NCI-H1105 treated with DMSO at 0.1 percent for 48 hours (cell line): ENCODE results near the gene NR2F2.

Source experiments
- DNase-seq: peaks from one replicate; lab custom pipeline; 2025; lab: John Stamatoyannopoulos, UW

NR2F2 gene

DNA sequence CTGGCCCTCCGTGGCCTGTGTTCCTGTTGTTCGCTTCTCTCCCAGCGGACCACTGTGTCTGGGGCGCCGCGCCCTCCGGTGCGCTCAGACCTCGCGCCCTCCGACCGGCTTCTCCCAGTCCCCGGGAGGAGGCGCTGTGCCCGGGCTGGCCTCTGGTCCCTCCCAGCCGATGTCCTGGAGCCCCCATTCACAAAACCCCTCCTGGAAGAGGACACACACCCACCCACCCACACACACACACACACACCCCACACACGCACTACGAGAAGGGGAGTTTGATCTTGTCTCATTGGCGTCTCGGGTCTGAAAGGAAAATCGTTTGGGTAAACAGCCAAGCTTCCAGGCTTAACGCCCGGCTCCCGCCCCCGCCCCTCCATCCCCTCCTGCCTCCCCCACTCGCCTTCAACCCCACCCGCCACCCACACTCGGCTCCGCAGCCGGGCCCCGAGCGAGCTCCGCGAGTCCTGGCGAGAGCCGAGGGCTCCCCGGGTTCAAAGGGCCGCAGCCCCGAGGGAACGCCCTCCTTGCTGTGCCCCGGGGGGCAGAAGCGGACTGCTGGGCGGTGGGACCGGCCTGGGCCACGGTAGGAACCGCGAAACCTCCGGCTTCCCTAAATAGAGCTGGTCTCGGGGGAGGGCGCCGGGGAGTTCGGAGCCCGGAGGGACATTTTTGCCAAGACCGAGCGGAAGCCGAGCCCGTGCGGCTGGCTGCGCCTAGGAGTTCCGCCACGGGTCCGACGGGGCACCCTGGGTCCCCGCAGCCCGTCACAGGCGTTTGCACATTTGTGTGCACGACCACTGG is 23.6 kb downstream of the NR2F2 start:
- DNase-seq, result no peak

DNA sequence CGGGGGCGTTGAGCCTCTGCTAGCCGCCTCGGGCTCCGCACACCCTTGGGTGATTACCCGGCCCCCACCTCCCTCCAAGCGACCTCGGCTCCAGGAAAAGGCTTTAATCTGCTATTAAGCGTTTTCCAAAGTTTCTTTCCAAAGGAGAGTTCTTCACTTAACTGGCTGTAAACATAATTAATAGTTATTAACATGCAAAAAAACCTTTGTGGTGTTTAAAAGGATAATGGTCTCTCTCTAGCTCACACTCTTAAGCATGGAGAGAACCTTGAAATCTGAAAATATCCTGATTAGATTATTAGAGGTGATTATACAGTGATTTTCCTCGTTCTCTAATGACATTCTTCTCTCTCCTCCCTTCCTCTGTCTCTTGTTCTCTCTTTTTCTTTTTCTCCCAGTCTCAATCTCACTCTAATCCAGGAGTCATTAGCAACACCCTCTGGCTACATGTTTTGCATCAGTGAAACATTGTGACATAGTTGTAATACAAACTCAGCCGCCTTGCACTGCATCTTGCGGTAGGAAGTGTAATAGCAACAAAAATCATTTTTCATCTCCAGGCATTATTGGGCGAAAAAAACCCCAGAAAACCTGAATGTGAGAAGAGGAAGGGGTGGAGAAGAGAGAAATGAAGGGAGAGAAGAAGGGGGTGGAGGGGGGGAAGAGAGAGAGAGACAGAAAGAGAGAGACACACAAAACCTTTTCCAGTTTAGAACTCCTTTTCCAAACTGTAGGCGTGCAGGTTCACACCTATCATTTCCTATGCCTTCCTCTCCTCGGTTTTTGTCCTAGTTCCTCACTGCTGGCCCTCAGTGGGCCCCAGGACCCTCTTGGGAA is 24.4 kb downstream of the NR2F2 start:
- no peak for DNase-seq

DNA sequence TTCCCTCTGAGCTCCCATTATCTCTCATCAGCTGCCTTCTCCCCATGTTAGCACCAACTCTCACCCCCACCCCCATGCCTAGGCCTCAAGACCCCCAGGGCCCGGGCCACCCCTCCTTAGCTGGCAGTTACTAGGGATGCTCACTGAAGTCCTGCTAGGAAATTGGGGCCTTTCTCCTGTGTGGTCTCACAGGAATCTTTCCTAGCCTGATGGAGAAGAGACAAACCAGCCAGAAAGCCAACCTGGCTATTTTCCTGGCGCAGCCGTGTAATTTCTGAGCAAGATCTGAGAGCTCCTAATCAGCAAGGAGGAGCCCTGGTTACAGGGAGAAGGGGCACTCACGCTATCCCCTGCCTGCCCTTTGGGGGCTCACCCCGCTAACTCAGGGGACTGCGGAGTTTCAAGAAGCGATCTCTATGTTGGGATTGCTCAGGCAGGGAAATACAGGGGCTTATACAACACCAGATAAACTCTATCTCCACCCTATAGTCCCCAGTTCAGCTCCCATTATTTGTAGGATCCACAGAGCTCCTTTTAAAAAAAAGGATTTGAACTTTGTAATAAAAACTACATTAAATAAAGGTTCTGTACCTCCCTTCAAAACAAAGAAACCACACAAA is 25.2 kb downstream of the NR2F2 start:
- no peak for DNase-seq

DNA sequence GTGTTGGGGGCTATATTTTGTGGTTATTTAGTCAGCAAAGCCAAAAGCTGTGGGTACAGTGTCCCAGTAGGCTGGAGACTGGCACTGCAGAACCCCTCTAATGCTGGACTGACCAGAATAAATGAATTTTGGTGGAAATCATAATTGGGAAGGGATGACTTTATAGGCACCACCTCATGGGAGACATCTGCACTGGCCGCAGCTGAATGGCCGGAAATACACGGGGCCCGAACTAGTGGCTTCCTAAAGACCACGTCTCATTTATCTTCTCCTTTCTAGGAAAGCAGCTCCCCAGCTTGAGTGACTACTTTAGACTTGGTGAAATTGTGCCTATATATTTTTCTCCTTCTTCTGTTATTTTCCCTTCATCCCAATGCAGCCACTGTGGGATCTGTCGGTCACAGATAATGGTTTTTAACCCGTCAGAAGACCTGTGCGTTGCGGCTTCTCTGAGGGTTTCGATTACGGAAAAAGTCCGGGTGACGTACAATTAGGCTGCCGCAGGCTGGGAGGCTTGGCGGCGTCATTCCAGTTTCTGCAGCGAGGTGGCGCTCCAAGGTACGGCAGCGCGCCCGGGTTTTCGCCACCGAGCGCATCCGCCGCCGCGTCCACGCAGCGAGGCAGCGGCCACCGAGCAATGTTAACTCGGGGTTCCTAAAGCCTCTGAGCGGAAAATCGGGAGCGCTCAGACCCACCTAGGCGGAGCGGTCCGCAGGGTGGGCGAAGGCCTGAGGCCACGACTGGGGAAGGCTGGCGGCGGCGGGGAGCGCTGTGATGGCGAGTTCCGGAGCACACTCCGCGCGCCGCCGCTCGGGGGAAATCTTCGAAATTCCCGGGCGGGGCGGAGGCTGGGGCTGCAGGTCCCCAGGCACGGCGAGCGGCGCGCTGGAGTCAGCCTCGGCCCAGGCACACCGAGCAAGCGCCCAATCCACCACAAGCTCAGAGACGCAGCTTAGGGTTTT is 26.3 kb downstream of the NR2F2 start:
- DNase-seq, result peak; percentile 42

DNA sequence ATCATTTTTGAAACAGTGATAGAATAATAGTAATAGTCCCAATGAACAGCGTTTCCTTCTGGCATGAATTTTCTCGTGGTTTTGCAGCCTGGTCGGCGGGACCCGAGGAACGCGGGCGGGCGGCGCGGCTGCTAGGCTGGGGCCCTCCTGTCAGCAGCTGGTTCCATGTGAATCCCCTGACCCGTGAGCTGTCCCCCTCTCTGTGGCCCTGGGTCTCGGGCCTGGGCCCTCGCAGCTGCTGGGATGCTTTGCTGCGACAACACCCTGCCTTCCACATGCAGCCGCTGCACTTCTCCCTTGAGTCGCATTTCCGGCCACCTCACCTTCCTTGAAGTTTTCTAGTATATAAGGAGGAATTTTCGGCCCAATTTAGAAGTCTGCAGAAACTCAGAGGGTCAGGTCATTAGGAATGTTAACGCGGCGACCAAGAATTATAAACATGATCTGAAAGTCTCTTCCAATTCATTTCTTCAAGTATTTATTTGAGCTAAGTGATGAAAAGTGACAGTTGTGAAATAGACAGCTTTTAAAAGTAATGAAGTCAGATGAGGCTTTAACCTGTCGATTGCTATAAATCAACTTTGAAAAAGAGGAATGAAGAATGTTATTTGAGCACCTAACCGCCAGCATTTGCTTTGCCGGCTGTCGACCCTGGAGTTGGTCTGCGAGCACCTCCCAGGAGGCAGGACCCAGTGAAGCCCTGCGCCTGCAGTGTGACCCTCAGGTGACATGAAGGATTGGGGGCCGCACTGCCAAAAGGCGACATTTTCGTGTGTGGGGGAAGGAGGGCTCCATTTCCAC is 27.7 kb downstream of the NR2F2 start:
- DNase-seq, result no peak

DNA sequence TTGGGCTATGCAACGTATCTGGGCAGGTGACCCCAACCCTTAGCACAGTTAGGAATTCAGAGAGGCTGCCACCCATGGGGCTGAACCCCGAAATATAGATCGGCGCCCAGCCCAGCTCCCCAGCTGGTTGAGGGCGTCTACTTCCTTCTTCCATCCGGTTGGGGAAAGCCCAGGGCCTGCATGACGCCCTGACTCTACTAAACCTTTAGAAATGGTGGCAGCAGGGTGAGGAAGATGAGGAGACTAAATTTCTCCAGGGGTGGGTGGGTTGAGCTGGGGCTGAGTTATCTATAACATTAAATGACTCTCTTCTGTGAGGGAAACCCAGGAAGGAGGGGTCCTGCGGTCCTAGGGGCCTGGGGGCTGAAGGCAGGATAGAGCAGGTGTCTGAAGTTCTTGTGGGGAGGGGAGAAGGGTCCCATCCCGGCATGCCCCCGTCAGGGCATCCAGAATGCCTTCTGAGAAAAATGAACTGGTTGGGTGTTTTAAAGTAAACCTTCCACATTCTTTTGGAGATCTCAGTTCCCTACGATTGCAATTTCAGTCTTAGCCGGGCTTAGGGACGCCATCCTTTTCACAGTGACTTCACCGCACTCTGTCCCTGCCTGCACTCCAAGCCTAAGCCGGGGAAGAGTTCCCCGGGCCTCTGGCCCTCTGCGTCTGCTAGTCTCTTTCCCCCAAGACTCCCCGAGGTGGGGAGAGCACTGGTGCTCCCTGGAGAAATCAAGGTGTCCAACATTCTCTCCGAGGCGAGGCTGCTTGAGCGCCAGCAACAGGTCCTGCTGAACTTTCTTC is 28.5 kb downstream of the NR2F2 start:
- DNase-seq, result no peak

DNA sequence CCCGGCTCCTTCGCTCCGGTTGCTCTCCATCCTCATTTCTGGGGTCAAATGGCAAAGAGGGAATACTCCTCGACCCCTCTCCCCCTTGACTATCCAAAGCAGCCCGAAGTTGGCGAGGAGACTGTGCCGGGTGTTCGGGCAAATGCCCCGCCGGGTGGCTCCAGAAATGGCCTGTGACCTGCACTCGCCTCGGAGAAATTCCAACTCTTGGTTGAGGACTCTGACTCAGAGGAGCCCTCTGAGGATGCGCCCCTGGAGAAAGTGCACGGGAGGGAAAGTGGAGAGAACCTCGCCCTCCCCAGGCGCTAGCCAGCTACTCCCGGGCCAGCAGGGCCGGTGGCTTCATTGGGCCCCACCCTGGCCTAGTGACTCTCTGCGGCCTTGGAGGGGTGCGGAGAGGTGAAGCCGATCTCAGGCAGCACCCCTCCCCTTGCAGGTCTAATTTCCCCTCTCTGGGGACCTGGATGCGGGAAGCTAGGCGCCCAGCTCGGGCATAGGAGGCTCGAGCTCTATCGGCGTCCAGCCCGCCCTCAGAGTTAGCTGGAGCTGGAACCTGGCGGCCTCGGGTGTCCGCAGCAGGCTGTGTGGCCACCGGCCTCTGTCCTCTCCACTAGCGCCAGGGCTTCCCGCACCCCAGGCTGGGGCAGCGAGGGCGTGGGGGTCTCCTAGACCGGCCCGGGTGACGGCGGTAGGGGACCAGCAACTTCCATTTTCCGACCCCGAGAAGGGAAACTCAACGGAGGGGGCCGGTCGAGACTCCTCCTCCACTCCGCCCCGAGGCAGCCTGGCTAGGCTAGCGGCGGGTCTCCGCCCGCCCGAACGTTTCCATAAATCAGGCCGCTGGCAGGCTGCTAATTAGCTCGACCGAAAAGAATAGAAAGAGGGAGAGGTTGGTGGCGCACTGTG is 29.4 kb downstream of the NR2F2 start:
- no peak for DNase-seq

DNA sequence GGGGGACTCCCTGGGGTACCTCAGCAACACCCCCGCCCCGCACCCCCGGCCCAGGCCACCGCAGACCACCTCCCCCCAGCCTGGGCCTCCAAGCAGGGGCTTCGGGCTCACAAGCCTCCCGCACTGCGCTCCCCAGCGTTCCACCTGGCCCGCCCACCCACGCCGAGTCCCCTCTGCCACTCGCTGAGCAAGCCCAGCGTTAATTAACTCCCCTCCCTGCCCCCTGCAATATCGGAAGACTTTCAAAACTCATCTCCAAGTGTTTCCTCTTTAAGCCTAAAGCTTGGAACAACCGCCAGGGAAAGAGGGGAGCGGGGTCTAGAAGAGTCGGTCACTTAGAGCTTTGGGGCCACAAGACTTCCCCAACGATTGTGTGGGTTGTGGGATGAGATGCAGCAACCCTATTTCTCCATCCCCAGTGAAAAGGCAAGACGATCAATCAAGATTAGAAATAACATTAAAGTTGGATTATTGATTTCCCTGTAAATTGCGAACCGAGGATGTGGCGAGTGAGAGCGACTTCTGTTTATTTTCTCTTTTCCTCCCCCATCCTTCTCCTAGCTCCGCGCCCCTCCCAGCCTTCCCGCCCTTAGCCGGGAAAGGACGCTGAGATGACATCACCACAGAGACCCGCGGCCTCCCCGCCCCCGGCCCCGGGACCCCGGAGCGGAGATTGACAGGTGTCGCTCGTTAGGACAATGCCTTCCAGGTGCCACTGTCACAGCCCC is 30.2 kb downstream of the NR2F2 start:
- no peak for DNase-seq

DNA sequence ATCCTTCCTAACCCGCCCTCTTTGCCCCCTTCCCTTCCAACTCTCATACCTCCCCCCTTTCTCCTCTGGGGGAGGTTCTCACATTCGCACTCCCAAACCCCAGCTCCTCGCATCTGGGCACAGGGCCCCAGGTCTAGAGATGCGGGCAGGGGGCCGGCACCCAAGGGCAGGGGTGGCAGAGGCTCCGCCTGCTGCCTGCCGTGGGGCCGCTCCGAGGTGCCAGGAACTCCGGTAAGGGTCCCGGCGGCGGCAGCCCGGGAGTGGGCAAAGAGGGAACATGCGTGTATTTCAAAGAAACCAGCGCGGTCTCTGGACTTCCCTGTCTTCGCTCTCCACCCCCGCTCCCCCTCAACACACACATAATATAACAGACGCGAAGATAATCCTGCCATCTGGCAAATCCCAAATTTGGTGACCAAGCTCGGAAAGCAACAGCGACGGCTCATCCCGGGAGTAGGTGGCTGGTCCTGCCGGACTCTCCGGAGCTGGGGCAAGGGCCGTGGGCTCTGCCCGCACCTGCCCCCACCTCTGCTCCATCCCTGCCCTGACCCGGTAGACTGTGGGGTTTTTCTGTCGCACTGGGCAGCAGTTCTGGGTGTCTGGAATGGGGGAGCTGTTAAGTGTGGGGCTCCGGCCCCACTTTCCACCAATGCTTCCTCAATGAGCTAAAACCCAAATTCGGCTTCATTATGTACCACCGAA is 31.0 kb downstream of the NR2F2 start:
- no peak for DNase-seq

DNA sequence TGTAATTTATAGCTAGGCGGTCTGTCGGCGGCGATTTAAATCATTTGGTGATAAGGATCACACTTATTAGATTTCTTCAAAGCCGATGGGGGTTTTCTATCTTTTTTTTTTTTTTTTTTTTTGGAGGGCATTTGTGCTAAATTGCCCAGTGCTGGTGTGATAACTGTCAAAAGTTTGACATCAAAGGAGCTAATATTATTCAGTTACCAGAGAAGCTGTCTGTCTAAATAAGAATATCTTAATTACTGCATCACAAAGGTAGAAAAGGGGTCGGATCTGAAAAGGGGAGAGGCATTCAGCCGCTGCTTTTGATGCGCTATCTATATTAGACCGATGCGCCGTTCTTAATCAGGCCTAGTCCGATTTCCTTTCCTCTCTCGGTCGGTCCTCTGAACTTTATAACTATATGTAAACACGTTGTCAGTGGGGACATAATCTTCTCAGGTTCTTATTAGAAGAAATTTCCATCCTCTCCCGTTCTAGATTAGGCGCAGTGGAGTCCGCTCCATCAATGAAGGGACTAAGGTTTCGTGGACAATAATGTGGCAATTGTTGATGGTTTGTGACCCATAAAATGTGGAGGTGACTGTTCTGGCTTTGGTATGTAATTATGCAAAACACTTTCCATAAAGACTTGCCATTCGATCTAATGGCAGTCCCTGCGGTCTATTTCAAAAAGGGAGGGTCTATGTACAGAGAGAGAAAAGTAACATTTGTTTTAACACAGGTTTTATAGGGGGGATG is 31.7 kb downstream of the NR2F2 start:
- no peak for DNase-seq

DNA sequence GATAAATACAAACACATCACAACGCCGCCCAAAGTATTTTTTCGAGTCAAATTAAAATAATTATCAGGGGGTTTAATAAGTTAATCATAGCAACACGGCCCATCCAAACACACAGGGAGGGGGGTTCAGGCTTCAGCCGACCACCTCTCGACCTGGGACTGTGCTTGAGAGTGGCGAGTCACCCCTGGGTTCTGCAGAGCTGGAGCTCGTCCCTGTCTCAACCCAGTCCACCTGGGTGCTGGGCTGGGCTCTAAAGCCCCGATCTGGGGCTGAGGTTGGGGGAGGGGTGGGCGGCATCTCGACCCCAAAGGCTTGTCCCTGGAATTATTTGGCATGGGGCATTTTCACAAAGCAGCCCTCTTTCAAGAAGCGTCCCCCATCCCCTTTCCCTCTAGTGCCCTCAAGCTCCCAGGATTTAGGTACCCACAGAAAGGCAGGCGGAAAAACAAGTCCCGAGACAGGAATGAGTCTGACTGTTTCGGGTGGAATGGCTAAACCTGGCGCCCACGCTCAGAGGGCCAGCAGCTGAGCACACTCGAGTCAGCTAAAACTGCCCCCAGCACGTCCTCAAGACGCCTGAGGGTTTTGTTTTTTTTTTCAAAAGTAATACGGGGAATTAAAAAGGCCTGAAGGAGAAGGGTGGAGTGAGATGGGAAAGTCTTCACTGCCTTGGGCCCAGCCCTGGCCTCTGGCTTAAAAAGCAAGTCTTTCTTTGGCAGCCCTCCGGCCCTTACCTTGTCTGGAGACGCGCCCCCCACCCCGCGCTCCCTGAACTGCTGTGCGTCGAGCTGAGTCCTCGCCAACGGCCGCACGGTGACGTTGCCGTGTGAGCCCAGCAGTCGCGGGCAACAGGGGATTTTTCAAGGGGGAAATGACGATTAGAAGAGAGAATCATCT is 32.5 kb downstream of the NR2F2 start:
- DNase-seq, result no peak

DNA sequence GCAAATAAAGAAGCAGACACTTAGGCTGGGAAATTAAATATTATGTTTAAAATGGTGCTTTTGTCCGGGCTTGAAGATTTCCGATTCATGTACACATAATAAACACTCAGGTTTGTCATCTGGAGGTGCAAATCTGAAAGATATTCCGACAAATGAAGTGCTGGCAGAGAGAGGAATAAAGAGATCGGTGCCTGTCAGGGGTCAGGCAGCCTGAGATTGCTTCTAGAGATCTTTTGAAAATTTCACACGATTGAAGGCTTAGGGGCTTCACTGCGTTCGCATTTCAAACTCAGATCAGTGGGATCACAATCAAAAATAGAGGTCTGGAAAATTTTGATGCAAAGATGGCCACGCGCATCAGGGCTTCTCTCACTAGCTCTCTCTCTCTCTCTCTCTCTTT is 33.2 kb downstream of the NR2F2 start:
- no peak for DNase-seq

DNA sequence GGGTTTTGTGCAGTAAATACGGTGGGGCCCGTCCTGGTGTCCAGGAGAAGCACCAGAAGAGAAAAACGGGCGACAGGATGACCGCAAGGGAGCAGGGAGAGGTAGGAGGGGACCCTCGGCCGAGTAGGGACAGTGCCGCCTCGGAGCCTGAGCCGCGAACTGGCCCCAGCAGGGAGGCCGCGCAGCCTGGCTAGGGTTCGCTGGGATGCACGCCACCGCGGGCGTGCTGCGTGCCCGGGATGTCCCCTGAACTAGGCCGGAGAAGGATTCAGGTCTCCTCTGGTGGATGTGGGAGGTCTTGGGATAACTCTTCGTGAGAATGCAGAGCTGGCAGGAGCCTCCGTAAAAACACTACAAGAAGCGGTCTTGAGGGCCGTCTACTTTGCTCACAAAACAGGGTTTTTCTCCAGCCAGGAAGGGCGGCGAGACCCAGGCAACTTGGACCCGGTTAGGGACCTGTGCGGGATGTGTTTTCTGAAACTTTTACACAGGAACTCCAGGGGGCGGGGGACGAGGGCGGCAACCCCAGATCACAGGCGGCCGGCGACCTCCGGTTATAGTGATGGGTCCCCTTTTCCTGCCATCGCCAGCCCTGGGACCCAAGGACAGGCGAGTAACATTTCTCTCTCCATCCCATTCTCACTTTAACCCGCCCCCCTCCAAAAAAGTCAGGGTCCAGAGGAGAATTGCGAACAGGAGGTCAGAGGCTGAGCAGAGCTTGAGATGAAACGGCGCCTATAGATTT is 35.5 kb downstream of the NR2F2 start:
- no peak for DNase-seq

DNA sequence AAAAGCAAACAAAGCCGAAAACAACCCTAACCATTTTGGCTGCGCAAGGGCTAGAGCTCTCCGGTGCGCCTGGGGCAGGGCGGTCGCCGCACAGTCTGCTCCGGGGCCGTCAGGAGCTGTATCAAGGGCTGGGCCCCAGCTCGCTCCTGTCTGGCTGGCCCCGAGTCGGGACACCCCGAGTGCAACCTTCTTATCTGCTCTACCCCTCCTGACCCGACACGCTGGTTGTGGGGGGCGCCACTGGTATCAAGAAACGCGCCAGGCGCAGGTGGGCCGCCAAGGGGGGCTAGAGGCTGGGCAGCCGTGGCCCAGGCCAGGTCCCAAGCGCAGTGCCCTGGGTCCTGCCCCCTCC is 36.0 kb downstream of the NR2F2 start:
- DNase-seq, result no peak
